GM23338 (cell line): ENCODE data around the gene DDX4. TPM values are rescaled to one million over a fixed set of nuclear protein-coding genes. Genes with fewer than 3 reads are reported as not detected.

Experiments used
- ATAC-seq: fragments of 200-7000 bp; cut with Tn5 transposase; 3 replicates; pipeline ENCODE4 v1.9.1; 2020
- DNase-seq: peaks from one replicate; pipeline ENCODE4 v3.0.0-alpha.2; 2015; ENCODE audit warnings: low spot score
- H2AFZ ChIP-seq: fragments of 200-600 bp; sonication (generic); 2 replicates; pipeline ENCODE4 v1.8.0; 2016; ENCODE audit warnings: antibody characterized with exemption, mild to moderate bottlenecking, moderate library complexity
- H3F3A ChIP-seq: fragments of 200-600 bp; sonication (generic); replicated peaks from 2 replicates; pipeline ENCODE4 v1.8.0; 2017; ENCODE audit warnings: antibody characterized with exemption, mixed run types, low read depth
- H3K27ac ChIP-seq: fragments of 200-600 bp; sonication (generic); 2 replicates; pipeline ENCODE4 v1.6.1; 2016; ENCODE audit warnings: low read depth
- H3K27me3 ChIP-seq: fragments of 200-600 bp; sonication (generic); 2 replicates; pipeline ENCODE4 v1.8.0; 2016; ENCODE audit warnings: mild to moderate bottlenecking, mixed run types, moderate library complexity; ENCODE audit not compliant: insufficient read depth
- H3K36me3 ChIP-seq: fragments of 200-600 bp; sonication (generic); 2 replicates; pipeline ENCODE4 v1.8.0; 2016; ENCODE audit warnings: mild to moderate bottlenecking; ENCODE audit not compliant: insufficient read depth
- H3K4me1 ChIP-seq: fragments of 200-600 bp; sonication (generic); 2 replicates; pipeline ENCODE4 v1.8.0; 2016; ENCODE audit warnings: mild to moderate bottlenecking, moderate library complexity; ENCODE audit not compliant: insufficient read depth
- H3K4me2 ChIP-seq: fragments of 200-600 bp; sonication (generic); 2 replicates; pipeline ENCODE4 v1.7.1; 2017; ENCODE audit warnings: mixed run types
- H3K4me3 ChIP-seq: fragments of 200-600 bp; sonication (generic); 2 replicates; pipeline ENCODE4 v1.6.1; 2016; ENCODE audit warnings: mixed run types
- H3K79me2 ChIP-seq: fragments of 200-600 bp; sonication (generic); replicated peaks from 2 replicates; pipeline ENCODE4 v1.8.0; 2017; ENCODE audit warnings: mild to moderate bottlenecking; ENCODE audit not compliant: insufficient read depth
- H3K9me2 ChIP-seq: fragments of 200-600 bp; sonication (generic); 2 replicates; pipeline ENCODE4 v1.8.0; 2017; ENCODE audit not compliant: insufficient read depth
- H4K20me1 ChIP-seq: fragments of 200-600 bp; sonication (generic); replicated peaks from 2 replicates; pipeline ENCODE4 v1.8.0; 2017; ENCODE audit warnings: mild to moderate bottlenecking; ENCODE audit not compliant: insufficient read depth
- H3K27ac Mint-ChIP-seq: 2 replicates; pipeline ENCODE4 v1.8.0; 2020; ENCODE audit warnings: inconsistent platforms, mild to moderate bottlenecking, moderate library complexity, mixed read lengths
- H3K27me3 Mint-ChIP-seq: 3 replicates; pipeline ENCODE4 v1.8.0; 2022; ENCODE audit warnings: low read depth, mild to moderate bottlenecking, moderate library complexity, mixed read lengths, inconsistent platforms; ENCODE audit not compliant: insufficient read depth, poor library complexity
- H3K36me3 Mint-ChIP-seq: 3 replicates; pipeline ENCODE4 v1.8.0; 2021; ENCODE audit warnings: low read depth, mild to moderate bottlenecking, inconsistent platforms, moderate library complexity, mixed read lengths
- H3K4me1 Mint-ChIP-seq: 3 replicates; pipeline ENCODE4 v1.8.0; 2020; ENCODE audit warnings: mild to moderate bottlenecking, inconsistent platforms, mixed read lengths
- H3K4me3 Mint-ChIP-seq: 3 replicates; pipeline ENCODE4 v1.8.0; 2021; ENCODE audit warnings: moderate library complexity, mild to moderate bottlenecking, inconsistent platforms, mixed read lengths
- H3K9me3 Mint-ChIP-seq: 3 replicates; pipeline ENCODE4 v1.8.0; 2020; ENCODE audit warnings: moderate library complexity, mild to moderate bottlenecking, inconsistent platforms, mixed read lengths
- CREB1 ChIP-seq: fragments of 250-450 bp; sonication (Bioruptor Pico); IDR thresholded peaks from 2 replicates; pipeline ENCODE4 v1.5.0; 2020; ENCODE audit warnings: low read depth, mild to moderate bottlenecking, moderate library complexity
- CTCF ChIP-seq, 2 experiments: fragments of 200-600 bp in 1 of 2; sonication (generic) in 1 of 2; conservative IDR thresholded peaks; 2 replicates each; pipeline versions ENCODE4 v1.5.1 to v1.6.1; 2016 to 2017; ENCODE audit warnings: antibody characterized with exemption in 2 of 2, low read depth in 2 of 2, mild to moderate bottlenecking in 2 of 2, moderate library complexity in 1 of 2
- EZH2 ChIP-seq: fragments of 200-600 bp; sonication (generic); IDR thresholded peaks from one replicate; pipeline ENCODE4 v1.8.0; 2017; ENCODE audit warnings: antibody characterized with exemption, mild to moderate bottlenecking, low read depth; ENCODE audit not compliant: unreplicated experiment
- EZH2phosphoT487 ChIP-seq: fragments of 200-600 bp; sonication (generic); IDR thresholded peaks from one replicate; pipeline ENCODE4 v1.8.1; 2018; ENCODE audit warnings: antibody characterized with exemption; ENCODE audit not compliant: unreplicated experiment
- JUNB ChIP-seq: IDR thresholded peaks from one replicate; pipeline ENCODE4 v1.6.1; 2016; ENCODE audit warnings: antibody characterized with exemption; ENCODE audit not compliant: unreplicated experiment
- NANOG ChIP-seq: IDR thresholded peaks from 2 replicates; pipeline ENCODE4 v1.6.1; 2016; ENCODE audit warnings: antibody characterized with exemption, borderline replicate concordance
- POLR2AphosphoS5 ChIP-seq: IDR thresholded peaks from 2 replicates; pipeline ENCODE4 v1.6.1; 2016; ENCODE audit warnings: antibody characterized with exemption, low read depth
- REST ChIP-seq: IDR thresholded peaks from one replicate; pipeline ENCODE4 v1.6.1; 2018; ENCODE audit warnings: antibody characterized with exemption; ENCODE audit not compliant: unreplicated experiment
- STAT1 ChIP-seq: IDR thresholded peaks from one replicate; pipeline ENCODE4 v1.6.1; 2016; ENCODE audit warnings: antibody characterized with exemption; ENCODE audit not compliant: unreplicated experiment
- ZNF114 ChIP-seq: fragments of 250-450 bp; sonication (Bioruptor Pico); IDR thresholded peaks from 2 replicates; pipeline ENCODE4 v1.5.0; 2020; ENCODE audit warnings: mild to moderate bottlenecking, moderate library complexity
- ZNF331 ChIP-seq: fragments of 250-450 bp; sonication (Bioruptor Pico); IDR thresholded peaks from 2 replicates; pipeline ENCODE4 v1.5.0; 2020; ENCODE audit warnings: low read depth, mild to moderate bottlenecking, moderate library complexity
- polyA plus RNA-seq: library from polyadenylated mRNA; unstranded; fragments of >200 nt; fragmentation: Nextera tagmentation; extraction: Ambion mirVana; gene quantifications from 2 replicates; pipeline ENCODE4 v1.2.1, GENCODE V29; 2016
- total RNA-seq: library from RNA; depleted of rRNA; stranded (reverse); fragments of >200 nt; shearing (Covaris generic); gene quantifications from 2 replicates; pipeline ENCODE4 v1.2.3, GENCODE V29; 2014
- TF ChIP-seq, protein P1 (sequence below): IDR thresholded peaks from 2 replicates; pipeline ENCODE4 v1.6.1; 2016; ENCODE audit warnings: antibody characterized with exemption
- TF ChIP-seq, protein P2 (sequence below): fragments of 250-450 bp; sonication (Bioruptor Pico); IDR thresholded peaks from 2 replicates; pipeline ENCODE4 v1.5.0; 2020; ENCODE audit warnings: mild to moderate bottlenecking, moderate library complexity

Gene DDX4
- total and polyA plus RNA-seq, 2 experiments from 2014 or later, result 0.83 TPM; not detected in 1

DNA sequence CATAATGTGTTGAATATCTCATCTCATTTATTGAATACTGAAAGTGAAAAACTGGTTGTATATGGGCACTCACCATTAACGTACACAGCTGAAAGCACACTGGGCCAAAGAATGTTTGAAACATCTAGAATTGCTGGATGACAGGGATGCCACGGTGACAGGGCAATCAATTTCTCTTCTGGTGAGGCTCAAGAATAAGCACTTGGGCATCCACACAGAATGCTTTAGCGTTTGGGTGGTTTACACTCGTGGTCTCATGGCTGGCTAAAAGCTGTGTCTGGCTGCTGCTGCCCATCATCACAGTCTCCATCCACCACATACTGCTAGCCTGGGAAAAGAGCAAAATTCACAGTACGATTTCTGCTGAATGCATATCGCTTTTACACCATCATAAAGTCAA, 82.6 kb downstream of the DDX4 start:
- Histone ChIP-seq H3K36me3 (no peaks in the 10 kb centered on the region), H3K4me1 (no peaks in the 10 kb centered on the region), H3F3A (no peaks in the 10 kb centered on the region), H4K20me1 (no peaks in the 10 kb centered on the region), H3K27me3 (peaks cover 27% of the 10 kb centered on the region), H3K27ac (no peak overlapping the region), H3K4me3 (no peak overlapping the region), H2AFZ (peak overlapping the region; percentile 99; the same call in 1 of the 2 replicates), H3K4me2 (no peak overlapping the region), H3K79me2 (no peaks in the 10 kb centered on the region), H3K9me2 (no peaks in the 10 kb centered on the region)
- Mint-ChIP-seq H3K4me1 (peaks cover 8% of the 10 kb centered on the region), H3K4me3 (no peak overlapping the region), H3K27me3 (peaks cover 12% of the 10 kb centered on the region), H3K36me3 (no peaks in the 10 kb centered on the region), H3K9me3 (no peaks in the 10 kb centered on the region), H3K27ac (no peak overlapping the region)
- TF ChIP-seq REST (no peak), CTCF (conservative IDR thresholded peaks at IDR 0.05; ENCODE audit: low read depth in 2 of 2) (no peak), JUNB (no peak), ZNF114 (CRISPR knock-in tag) (no peak), STAT1 (no peak), EZH2phosphoT487 (no peak), ZNF331 (CRISPR knock-in tag) (no peak), CREB1 (CRISPR knock-in tag) (no peak), POLR2AphosphoS5 (no peak), EZH2 (no peak), NANOG (no peak)
- TF ChIP-seq, protein P1, sequence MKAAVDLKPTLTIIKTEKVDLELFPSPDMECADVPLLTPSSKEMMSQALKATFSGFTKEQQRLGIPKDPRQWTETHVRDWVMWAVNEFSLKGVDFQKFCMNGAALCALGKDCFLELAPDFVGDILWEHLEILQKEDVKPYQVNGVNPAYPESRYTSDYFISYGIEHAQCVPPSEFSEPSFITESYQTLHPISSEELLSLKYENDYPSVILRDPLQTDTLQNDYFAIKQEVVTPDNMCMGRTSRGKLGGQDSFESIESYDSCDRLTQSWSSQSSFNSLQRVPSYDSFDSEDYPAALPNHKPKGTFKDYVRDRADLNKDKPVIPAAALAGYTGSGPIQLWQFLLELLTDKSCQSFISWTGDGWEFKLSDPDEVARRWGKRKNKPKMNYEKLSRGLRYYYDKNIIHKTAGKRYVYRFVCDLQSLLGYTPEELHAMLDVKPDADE, result no peak
- TF ChIP-seq, protein P2, sequence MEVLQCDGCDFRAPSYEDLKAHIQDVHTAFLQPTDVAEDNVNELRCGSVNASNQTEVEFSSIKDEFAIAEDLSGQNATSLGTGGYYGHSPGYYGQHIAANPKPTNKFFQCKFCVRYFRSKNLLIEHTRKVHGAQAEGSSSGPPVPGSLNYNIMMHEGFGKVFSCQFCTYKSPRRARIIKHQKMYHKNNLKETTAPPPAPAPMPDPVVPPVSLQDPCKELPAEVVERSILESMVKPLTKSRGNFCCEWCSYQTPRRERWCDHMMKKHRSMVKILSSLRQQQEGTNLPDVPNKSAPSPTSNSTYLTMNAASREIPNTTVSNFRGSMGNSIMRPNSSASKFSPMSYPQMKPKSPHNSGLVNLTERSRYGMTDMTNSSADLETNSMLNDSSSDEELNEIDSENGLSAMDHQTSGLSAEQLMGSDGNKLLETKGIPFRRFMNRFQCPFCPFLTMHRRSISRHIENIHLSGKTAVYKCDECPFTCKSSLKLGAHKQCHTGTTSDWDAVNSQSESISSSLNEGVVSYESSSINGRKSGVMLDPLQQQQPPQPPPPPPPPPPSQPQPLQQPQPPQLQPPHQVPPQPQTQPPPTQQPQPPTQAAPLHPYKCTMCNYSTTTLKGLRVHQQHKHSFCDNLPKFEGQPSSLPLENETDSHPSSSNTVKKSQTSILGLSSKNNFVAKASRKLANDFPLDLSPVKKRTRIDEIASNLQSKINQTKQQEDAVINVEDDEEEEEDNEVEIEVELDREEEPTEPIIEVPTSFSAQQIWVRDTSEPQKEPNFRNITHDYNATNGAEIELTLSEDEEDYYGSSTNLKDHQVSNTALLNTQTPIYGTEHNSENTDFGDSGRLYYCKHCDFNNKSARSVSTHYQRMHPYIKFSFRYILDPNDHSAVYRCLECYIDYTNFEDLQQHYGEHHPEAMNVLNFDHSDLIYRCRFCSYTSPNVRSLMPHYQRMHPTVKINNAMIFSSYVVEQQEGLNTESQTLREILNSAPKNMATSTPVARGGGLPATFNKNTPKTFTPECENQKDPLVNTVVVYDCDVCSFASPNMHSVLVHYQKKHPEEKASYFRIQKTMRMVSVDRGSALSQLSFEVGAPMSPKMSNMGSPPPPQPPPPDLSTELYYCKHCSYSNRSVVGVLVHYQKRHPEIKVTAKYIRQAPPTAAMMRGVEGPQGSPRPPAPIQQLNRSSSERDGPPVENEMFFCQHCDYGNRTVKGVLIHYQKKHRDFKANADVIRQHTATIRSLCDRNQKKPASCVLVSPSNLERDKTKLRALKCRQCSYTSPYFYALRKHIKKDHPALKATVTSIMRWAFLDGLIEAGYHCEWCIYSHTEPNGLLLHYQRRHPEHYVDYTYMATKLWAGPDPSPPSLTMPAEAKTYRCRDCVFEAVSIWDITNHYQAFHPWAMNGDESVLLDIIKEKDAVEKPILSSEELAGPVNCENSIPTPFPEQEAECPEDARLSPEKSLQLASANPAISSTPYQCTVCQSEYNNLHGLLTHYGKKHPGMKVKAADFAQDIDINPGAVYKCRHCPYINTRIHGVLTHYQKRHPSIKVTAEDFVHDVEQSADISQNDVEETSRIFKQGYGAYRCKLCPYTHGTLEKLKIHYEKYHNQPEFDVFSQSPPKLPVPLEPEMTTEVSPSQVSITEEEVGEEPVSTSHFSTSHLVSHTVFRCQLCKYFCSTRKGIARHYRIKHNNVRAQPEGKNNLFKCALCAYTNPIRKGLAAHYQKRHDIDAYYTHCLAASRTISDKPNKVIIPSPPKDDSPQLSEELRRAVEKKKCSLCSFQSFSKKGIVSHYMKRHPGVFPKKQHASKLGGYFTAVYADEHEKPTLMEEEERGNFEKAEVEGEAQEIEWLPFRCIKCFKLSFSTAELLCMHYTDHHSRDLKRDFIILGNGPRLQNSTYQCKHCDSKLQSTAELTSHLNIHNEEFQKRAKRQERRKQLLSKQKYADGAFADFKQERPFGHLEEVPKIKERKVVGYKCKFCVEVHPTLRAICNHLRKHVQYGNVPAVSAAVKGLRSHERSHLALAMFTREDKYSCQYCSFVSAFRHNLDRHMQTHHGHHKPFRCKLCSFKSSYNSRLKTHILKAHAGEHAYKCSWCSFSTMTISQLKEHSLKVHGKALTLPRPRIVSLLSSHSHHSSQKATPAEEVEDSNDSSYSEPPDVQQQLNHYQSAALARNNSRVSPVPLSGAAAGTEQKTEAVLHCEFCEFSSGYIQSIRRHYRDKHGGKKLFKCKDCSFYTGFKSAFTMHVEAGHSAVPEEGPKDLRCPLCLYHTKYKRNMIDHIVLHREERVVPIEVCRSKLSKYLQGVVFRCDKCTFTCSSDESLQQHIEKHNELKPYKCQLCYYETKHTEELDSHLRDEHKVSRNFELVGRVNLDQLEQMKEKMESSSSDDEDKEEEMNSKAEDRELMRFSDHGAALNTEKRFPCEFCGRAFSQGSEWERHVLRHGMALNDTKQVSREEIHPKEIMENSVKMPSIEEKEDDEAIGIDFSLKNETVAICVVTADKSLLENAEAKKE (CRISPR knock-in tag), result no peak
- ATAC-seq (no peak), DNase-seq (no peak)
